ENCODE measurements around the gene PATL1.

GRCh38 chr11:59617876-59618275, 51.0 kb downstream of the PATL1 start:
- TF ChIP-seq CTCF (conservative IDR thresholded peaks at IDR 0.05; ENCODE audit: low read depth in 2 of 2) (no peak), POLR2AphosphoS5 (IDR thresholded peaks at IDR 0.05; ENCODE audit: low read depth) (no peak), EZH2phosphoT487 (IDR thresholded peaks at IDR 0.05; ENCODE audit: unreplicated experiment) (no peak), EZH2 (IDR thresholded peaks at IDR 0.05; ENCODE audit: low read depth, unreplicated experiment) (no peak), NANOG (IDR thresholded peaks at IDR 0.05; ENCODE audit: borderline replicate concordance) (no peak), CREB1 (CRISPR knock-in tag; IDR thresholded peaks at IDR 0.05; ENCODE audit: low read depth) (no peak), ETS1 (IDR thresholded peaks at IDR 0.05) (no peak), ZNF114 (CRISPR knock-in tag; IDR thresholded peaks at IDR 0.05) (no peak), REST (IDR thresholded peaks at IDR 0.05; ENCODE audit: unreplicated experiment) (no peak), ZNF462 (CRISPR knock-in tag; IDR thresholded peaks at IDR 0.05) (no peak)
